Thoracic aorta (tissue), 2 donors: Measurements from ENCODE around the gene ATP13A1. TPM values are rescaled to one million over a fixed set of nuclear protein-coding genes. Genes with fewer than 3 reads are reported as not detected.

ENCODE experiments used
- ATAC-seq: fragments of 150-250 bp; one replicate; pipeline ENCODE4 v1.8.0; 2017; ENCODE audit warnings: low read depth; ENCODE audit not compliant: insufficient number of reproducible peaks, low FRiP score
- DNase-seq: peaks from one replicate; pipeline ENCODE4 v3.0.0-alpha.2; 2020; ENCODE audit warnings: low spot score
- H3K27ac ChIP-seq, 2 donors: fragments of 200-600 bp; sonication (generic); 1 replicate in 1 of 2; 2 replicates in 1 of 2; pipeline ENCODE4 v1.5.1; 2016; ENCODE audit warnings: mild to moderate bottlenecking in 2 of 2, moderate library complexity in 2 of 2
- H3K27me3 ChIP-seq: fragments of 200-600 bp; sonication (generic); replicated peaks from 2 replicates; pipeline ENCODE4 v1.6.0; 2016; ENCODE audit warnings: mild to moderate bottlenecking; ENCODE audit not compliant: insufficient read depth
- H3K36me3 ChIP-seq: fragments of 200-600 bp; sonication (generic); one replicate; pipeline ENCODE4 v1.5.1; 2016
- H3K4me1 ChIP-seq, 2 donors: fragments of 200-600 bp; sonication (generic); 1 replicate in 1 of 2; 2 replicates in 1 of 2; pipeline versions ENCODE4 v1.5.1 to v1.6.0; 2016; ENCODE audit warnings: low read depth in 2 of 2, mild to moderate bottlenecking in 1 of 2; ENCODE audit not compliant: control insufficient read depth in 1 of 2
- H3K4me3 ChIP-seq: fragments of 200-600 bp; sonication (generic); 2 replicates; pipeline ENCODE4 v1.5.1; 2016; ENCODE audit warnings: mild to moderate bottlenecking
- H3K9me3 ChIP-seq: fragments of 200-600 bp; sonication (generic); 2 replicates; pipeline ENCODE4 v1.5.1; 2016
- CTCF ChIP-seq: fragments of 200-600 bp; sonication (generic); IDR thresholded peaks from one replicate; pipeline ENCODE4 v1.5.1; 2019; ENCODE audit warnings: antibody characterized with exemption
- total RNA-seq, 2 donors: library from RNA; depleted of rRNA; stranded (reverse); fragments of >200 nt; gene quantifications; one replicate each; pipeline versions ENCODE4 v1.1.0 to v1.2.3, GENCODE V29; 2016

Gene ATP13A1
- total RNA-seq, 2 donors from 2014 or later: 95.0 to 150 TPM

- Histone ChIP-seq H3K27ac (no peak overlapping the region), H3K4me1 (peaks cover 5 to 10% of the 10 kb centered on the region in 2 donors), H3K4me3 (no peak overlapping the region), H3K9me3 (no peaks in the 10 kb centered on the region), H3K27me3 (no peaks in the 10 kb centered on the region), H3K36me3 (peaks cover 59% of the 10 kb centered on the region)
- DNase-seq: no peak
- ATAC-seq: no peak
- TF ChIP-seq CTCF: no peak
Observed at GRCh38 chr19:19657397-19657783, 6.1 kb downstream of the ATP13A1 start.

- DNase-seq: no peak
- Histone ChIP-seq H3K36me3 (peaks cover 65% of the 10 kb centered on the region), H3K27me3 (no peaks in the 10 kb centered on the region), H3K4me3 (no peak overlapping the region), H3K27ac (no peak overlapping the region), H3K4me1 (peaks cover 0 to 3% of the 10 kb centered on the region in 2 donors), H3K9me3 (no peaks in the 10 kb centered on the region)
- no peak for ATAC-seq
- TF ChIP-seq CTCF: no peak
Observed at GRCh38 chr19:19656451-19657396, 6.8 kb downstream of the ATP13A1 start.

- H3K27me3 ChIP-seq: no peaks in the 10 kb centered on the region
- no peak overlapping the region for H3K4me3 ChIP-seq
- no peaks in the 10 kb centered on the region for H3K4me1 ChIP-seq
- ATAC-seq: no peak
- H3K9me3 ChIP-seq: no peaks in the 10 kb centered on the region
- H3K27ac ChIP-seq: no peak overlapping the region
- no peak for TF ChIP-seq CTCF
- H3K36me3 ChIP-seq: peaks cover 75% of the 10 kb centered on the region
- no peak for DNase-seq
Observed at GRCh38 chr19:19655641-19656343, 7.7 kb downstream of the ATP13A1 start.

GRCh38 chr19:19655051-19655594, 8.4 kb downstream of the ATP13A1 start:
- DNase-seq: no peak
- Histone ChIP-seq H3K36me3 (peaks cover 81% of the 10 kb centered on the region), H3K27me3 (no peaks in the 10 kb centered on the region), H3K9me3 (no peaks in the 10 kb centered on the region), H3K4me1 (no peaks in the 10 kb centered on the region), H3K27ac (no peak overlapping the region), H3K4me3 (no peak overlapping the region)
- ATAC-seq: no peak
- no peak for TF ChIP-seq CTCF

- no peak for ATAC-seq
- Histone ChIP-seq H3K9me3 (no peaks in the 10 kb centered on the region), H3K27me3 (no peaks in the 10 kb centered on the region), H3K4me3 (no peak overlapping the region), H3K36me3 (peaks cover 87% of the 10 kb centered on the region), H3K4me1 (no peaks in the 10 kb centered on the region), H3K27ac (no peak overlapping the region)
- no peak for TF ChIP-seq CTCF
- DNase-seq: no peak
Observed at GRCh38 chr19:19654441-19654840, 9.0 kb downstream of the ATP13A1 start.
